HG02943 (cell line): ENCODE data around the gene REV3L.
A peak's percentile ranks its signal among the peaks of the same experiment; 100 is the strongest.
"Not testable (repeated sequence)": the region's sequence is repeated elsewhere in the genome, so short reads cannot be mapped to it uniquely, and the experiment has no call there.

Experiments used
- ATAC-seq: cut with Tn5 transposase; IDR thresholded peaks from one replicate; pipeline ENCODE4 v1.9.1; 2021; ENCODE audit warnings: mild to moderate bottlenecking, low read depth, moderate library complexity; ENCODE audit not compliant: unreplicated experiment

The REV3L gene

DNA sequence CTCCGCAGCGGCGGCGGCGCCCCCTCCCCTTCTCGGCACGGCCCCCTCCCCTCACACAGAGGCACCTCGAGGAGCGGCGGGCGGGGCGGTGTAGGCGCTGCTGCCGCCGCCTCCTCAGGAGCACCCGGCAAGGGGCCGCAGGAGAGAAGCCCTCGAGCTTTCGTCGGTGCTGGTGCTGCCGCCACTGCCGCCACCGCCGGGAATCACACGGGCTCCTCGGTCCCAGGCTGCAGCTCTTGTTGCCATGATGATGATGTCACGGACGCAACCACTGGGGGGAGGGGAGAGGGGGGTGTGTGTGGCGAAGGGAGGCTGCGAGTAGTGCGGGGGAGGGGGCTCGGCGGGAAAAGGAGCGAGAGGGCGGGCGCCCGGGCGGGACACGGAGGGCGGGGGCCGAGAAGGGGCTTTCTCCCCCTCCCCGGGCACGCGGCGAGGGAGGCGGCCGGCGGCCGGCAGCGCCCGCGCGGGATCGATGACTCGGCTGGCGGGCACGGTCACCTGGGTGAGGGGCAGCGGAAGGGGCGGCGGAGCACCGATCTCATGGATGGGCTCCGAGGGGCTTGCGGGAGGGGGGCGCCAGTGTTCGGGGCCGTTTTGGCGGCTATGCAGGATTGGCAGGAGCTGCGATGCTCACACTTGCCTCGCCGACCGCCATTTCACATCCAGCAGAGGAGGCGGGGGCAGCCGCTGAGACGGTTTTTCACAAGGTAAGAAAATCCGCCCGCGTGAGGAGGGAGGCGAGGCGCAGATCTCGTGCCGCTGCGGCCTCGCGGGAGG lies at the start of gene REV3L:
Gene REV3L, minus strand, starts transcription at position 260 of the 777 bp plus-strand sequence. CDS start 330 bp downstream, outside the sequence.
- peak; percentile 37 for ATAC-seq

DNA sequence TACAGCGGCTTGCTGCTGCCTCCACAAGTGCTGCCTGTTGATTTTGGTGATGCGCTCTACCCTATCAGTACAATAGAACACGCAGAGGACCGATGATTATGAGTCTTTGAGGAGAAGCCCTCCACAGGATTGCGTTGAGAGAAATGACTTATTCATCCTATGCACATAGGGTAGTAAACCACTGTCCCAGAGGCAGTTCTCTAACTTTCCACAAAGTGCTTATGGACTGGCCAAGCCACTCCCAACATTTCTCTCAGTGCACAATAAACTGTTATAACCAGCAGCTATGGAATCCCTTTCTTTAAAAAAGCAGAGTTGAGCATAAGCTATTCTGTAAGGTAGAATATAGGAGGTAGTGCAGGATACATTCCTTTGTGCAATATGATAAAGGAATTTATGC lies 48.2 kb upstream of the REV3L start:
- no peak for ATAC-seq

- ATAC-seq: no peak
These were observed 47.6 kb upstream of the REV3L start for GRCh38 chr6:111530667-111531066.

DNA sequence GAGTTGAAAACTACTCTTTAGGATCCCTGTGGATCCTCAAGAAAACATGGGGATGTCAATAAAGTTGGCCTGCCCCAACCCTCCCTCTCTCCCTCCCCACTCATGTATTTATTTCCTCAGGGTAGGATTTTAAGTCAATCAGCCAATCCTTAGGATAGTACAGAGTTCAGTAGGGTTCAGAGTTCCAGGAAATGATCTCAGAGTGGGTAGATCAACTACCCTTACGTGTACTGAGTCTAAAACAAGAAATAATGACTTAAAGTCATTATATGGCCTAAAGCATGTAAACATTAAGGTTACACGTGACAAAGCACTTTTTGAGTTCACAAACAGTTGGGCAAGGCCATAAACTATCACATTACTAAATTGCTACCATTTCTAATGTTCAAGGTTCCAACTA lies 47.2 kb upstream of the REV3L start:
- no peak for ATAC-seq

- no peak for ATAC-seq
These were observed 44.3 kb upstream of the REV3L start for GRCh38 chr6:111527367-111527766.

DNA sequence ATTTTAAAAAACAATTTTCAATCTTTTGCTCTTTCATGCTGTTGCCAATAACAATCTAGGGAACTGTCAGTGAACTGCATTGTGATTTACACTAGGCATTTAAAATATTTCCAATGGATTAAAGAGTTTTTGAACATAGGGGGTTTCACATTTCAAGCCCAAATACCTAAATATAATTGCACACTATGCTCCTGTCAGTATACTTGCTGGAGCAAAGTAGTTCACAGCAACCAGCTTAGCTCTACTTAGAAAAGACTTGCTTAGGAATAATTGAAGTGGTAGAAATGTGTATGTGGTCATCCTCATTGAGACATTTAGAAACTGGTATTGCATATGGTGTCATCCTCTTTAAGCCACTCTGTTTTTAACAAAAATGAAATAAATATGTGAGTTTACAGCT lies 41.7 kb upstream of the REV3L start:
- no peak for ATAC-seq

GRCh38 chr6:111524252-111524651 lies 41.2 kb upstream of the REV3L start:
- ATAC-seq: no peak

- ATAC-seq: no peak
These were observed 40.6 kb upstream of the REV3L start for GRCh38 chr6:111523484-111524167.

DNA sequence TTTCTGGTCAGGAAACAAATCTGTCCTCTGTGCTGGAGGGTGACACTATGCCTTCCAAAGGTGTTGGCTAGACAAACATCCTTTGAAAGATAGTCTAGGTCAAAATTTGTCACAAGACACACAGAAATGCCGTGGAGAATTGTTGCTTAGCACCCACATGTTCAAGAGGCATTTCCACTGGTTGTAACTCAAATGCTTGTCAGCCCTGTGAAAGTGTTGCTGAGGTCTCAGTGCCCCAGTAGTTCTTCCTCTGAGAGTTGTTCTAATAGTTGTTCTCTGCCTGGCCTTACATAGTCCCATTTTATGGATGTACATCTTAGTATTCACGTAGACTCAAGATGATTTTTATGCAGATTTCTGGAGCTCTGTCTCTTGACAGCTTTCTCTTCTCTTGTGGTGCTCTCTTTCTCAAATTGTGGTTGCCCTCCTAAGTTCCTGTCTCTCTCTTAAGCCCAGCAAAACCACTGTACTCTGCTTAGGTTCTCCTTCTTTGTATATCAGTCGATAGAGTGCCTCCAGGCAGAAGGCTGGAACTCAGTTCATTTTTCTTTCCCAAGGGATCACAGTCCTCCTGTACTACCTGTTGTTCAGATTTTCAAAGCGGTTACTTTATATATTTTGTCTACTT lies 39.5 kb upstream of the REV3L start:
- ATAC-seq: no peak

DNA sequence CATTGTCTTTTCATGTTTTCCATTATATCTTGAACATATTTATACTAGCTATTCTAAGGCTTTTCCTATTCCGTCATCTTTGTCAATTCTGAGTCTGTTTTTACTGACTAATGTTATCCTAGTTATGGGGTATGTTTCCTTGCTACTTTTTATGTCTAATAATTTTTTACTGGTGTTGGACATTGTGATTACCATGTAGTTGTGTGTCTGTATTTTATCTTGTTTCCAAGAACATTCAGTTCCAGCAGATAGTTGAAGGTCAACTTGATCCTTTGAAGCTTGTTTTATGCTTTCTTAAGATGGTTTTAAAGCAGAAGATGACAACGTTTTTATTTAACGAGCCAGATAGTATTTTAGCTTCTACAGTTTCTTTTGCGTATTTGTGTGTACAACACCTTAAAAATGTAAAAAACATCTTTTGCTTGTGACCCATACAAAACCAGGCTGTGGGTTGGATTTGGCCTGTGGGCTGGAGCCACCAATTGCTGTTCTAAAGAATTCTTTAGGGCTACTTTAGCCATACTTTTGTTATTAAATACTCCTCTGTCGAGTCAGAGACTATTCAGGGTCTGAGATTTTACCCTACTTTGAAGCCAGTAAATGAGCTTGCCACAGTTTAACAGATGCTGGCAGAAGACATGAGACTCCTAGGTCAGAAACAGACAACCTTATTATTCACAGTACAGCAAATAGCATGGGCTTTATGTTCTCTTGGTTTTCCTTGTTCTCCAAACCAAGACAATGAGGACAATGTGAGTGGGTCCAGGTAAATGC lies 38.7 kb upstream of the REV3L start:
- no peak for ATAC-seq

DNA sequence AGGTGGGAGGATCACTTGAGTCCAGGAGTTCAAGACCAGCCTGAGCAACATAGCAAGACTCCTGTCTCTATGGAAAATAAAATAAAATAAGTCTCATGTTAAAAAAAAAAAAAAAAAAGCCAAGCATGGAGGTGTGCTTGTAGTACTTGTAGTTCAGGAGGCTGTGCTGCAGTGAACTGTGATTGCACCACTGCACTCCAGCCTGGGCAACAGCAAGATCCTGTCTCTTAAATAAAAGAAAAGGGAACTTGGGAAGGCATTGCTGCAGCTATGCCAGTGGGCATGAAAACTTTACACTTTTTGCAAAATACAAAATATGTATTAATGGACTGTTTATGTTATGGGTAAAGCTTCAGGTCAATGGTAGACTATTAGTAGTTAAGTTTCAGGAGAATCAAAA lies 37.5 kb upstream of the REV3L start:
- no peak for ATAC-seq

GRCh38 chr6:111517965-111518364 lies 34.9 kb upstream of the REV3L start:
- no peak for ATAC-seq

- no peak for ATAC-seq
These were observed 32.2 kb upstream of the REV3L start for GRCh38 chr6:111515259-111515658.

GRCh38 chr6:111514531-111514930 lies 31.5 kb upstream of the REV3L start:
- ATAC-seq: not testable (repeated sequence)

- ATAC-seq: not testable (repeated sequence)
These were observed 24.2 kb upstream of the REV3L start for GRCh38 chr6:111507219-111507618.

DNA sequence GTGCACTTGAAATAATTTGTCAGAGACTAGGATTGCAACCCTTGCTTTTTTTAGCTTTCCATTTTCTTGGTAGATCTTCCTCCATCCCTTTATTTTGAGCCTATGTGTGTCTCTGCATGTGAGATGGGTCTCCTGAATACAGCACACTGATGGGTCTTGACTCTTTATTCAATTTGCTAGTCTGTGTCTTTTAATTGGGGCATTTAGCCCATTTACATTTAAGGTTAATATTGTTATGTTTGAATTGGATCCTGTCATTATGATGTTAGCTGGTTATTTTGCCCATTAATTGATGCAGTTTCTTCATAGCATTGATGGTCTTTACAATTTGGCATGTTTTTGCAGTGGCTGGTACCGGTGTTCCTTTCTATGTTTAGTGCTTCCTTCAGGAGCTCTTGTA lies 22.5 kb upstream of the REV3L start:
- ATAC-seq: not testable (repeated sequence)

DNA sequence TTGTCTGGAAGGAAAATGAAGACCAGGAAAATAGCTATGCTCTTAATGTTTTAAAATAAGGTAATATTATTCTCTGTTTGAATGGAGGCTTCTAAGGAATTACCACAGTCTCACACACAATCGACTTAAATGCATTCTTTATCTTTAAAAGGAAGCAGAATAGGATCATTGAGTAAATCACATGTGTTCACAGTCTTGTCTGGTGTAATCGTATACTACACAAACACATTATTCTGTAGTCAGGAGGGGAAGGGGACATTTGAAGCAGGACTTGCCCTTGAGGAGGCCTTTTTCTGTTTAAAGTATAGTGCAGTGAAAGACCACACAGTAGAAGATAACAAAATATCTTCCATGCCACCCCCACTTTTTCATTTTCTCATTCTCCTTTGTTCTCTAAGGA lies 20.6 kb upstream of the REV3L start:
- no peak for ATAC-seq

GRCh38 chr6:111503194-111503593 lies 20.2 kb upstream of the REV3L start:
- no peak for ATAC-seq

DNA sequence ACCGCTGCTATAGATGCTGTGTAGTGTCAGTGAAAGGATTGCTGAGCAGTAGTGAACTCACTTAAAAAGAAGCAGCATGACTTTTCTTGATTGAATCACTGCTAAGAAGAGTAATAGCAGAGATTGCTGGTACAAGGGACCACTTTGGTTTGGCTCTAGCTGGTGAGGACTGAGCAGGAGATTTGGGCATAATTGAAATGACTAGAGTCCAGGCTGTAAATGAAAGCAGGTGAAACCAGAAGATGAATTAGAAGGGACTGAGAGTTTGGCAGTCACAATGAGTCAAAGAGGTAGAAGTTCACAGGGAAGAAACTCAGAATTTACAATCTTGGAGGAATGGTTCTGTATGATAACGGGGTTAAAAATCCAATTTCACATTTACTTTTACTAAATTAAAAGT lies 19.1 kb upstream of the REV3L start:
- ATAC-seq: no peak

DNA sequence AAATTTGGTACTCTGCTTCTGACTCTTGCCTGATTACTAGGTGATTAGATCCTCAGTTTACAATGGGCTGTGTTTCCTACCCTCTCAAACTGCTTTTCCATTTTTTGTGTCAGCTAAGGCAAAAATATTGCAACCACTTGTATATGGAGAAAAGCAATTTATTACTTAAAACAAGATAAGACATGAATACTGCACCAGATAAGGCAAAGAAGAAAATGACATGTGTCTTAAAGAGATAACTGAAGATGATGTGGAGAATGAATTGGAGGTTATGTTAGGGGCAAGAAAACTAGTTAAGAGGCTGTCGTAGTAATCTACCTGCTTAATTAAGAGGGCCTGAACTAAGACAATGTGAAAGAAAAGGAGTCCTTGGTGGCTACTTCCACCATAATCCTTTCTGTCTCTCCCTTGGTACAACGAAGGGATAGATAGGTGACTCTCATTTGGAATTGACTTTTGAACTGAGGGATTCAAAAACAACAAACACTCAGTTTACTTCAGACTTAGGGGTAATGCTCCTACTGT lies 16.3 kb upstream of the REV3L start:
- no peak for ATAC-seq
